Right atrium auricular region (tissue), 2 donors: ENCODE data around the gene HP1BP3. TPM values are rescaled to one million over a fixed set of nuclear protein-coding genes. Genes with fewer than 3 reads are reported as not detected.

ENCODE experiments used
- DNase-seq: peaks from one replicate; pipeline ENCODE4 v3.0.0-alpha.2; 2019; ENCODE audit warnings: low spot score
- H3K27ac ChIP-seq, 2 donors: fragments of 200-600 bp; sonication (generic); 1 replicate in 1 of 2; 2 replicates in 1 of 2; pipeline ENCODE4 v1.5.1; 2016 to 2019
- H3K27me3 ChIP-seq, 2 donors: fragments of 200-600 bp; sonication (generic); one replicate each; pipeline versions ENCODE4 v1.5.1 to v1.6.0; 2017 to 2019
- H3K36me3 ChIP-seq: fragments of 200-600 bp; sonication (generic); one replicate; pipeline ENCODE4 v1.5.1; 2016
- H3K4me1 ChIP-seq, 2 donors: fragments of 200-600 bp; sonication (generic); one replicate each; pipeline versions ENCODE4 v1.5.1 to v1.6.0; 2017 to 2019
- H3K4me3 ChIP-seq, 2 donors: fragments of 200-600 bp; sonication (generic); 1 replicate in 1 of 2; 2 replicates in 1 of 2; pipeline ENCODE4 v1.5.1; 2017 to 2019; ENCODE audit warnings: mild to moderate bottlenecking in 1 of 2, moderate library complexity in 1 of 2
- H3K9me3 ChIP-seq, 2 donors: fragments of 200-600 bp; sonication (generic); one replicate each; pipeline ENCODE4 v1.5.1; 2019
- CTCF ChIP-seq, 2 donors: fragments of 200-600 bp; sonication (generic); IDR thresholded peaks; one replicate each; pipeline ENCODE4 v1.5.1; 2019; ENCODE audit warnings: antibody characterized with exemption in 2 of 2
- total RNA-seq, 2 donors: library from RNA; depleted of rRNA; stranded (reverse); fragments of >200 nt; gene quantifications; one replicate each; pipeline ENCODE4 v1.1.0, GENCODE V29; 2016

HP1BP3 gene
- total RNA-seq, 2 donors from 2014 or later, result 106 to 115 TPM

GRCh38 chr1:20711285-20712214, 75.6 kb downstream of the HP1BP3 start:
- Histone ChIP-seq H3K4me3 (no peak overlapping the region), H3K27me3 (no peaks in the 10 kb centered on the region), H3K36me3 (no peaks in the 10 kb centered on the region), H3K27ac (no peak overlapping the region), H3K9me3 (no peaks in the 10 kb centered on the region), H3K4me1 (no peaks in the 10 kb centered on the region)
- DNase-seq, result no peak
- no peak for TF ChIP-seq CTCF (IDR thresholded peaks at IDR 0.05)

- Histone ChIP-seq H3K4me1 (no peaks in the 10 kb centered on the region), H3K27me3 (no peaks in the 10 kb centered on the region), H3K36me3 (no peaks in the 10 kb centered on the region), H3K4me3 (no peak overlapping the region), H3K27ac (no peak overlapping the region), H3K9me3 (no peaks in the 10 kb centered on the region)
- no peak for TF ChIP-seq CTCF (IDR thresholded peaks at IDR 0.05)
- no peak for DNase-seq
These were observed 76.4 kb downstream of the HP1BP3 start for GRCh38 chr1:20710469-20711284.

GRCh38 chr1:20709868-20710267, 77.2 kb downstream of the HP1BP3 start:
- Histone ChIP-seq H3K36me3 (no peaks in the 10 kb centered on the region), H3K4me3 (no peak overlapping the region), H3K9me3 (no peaks in the 10 kb centered on the region), H3K27me3 (no peaks in the 10 kb centered on the region), H3K4me1 (no peaks in the 10 kb centered on the region), H3K27ac (no peak overlapping the region)
- DNase-seq, result no peak
- no peak for TF ChIP-seq CTCF (IDR thresholded peaks at IDR 0.05)

- no peak for TF ChIP-seq CTCF (IDR thresholded peaks at IDR 0.05)
- H3K4me1 ChIP-seq, result no peaks in the 10 kb centered on the region
- no peak overlapping the region for H3K4me3 ChIP-seq
- DNase-seq, result no peak
- no peaks in the 10 kb centered on the region for H3K27me3 ChIP-seq
- no peak overlapping the region for H3K27ac ChIP-seq
- no peaks in the 10 kb centered on the region for H3K36me3 ChIP-seq
- H3K9me3 ChIP-seq, result no peaks in the 10 kb centered on the region
These were observed 78.2 kb downstream of the HP1BP3 start for GRCh38 chr1:20708891-20709290.

- TF ChIP-seq CTCF (IDR thresholded peaks at IDR 0.05), result no peak
- no peak for DNase-seq
These were observed 79.0 kb downstream of the HP1BP3 start for GRCh38 chr1:20708057-20708456.

More at GRCh38 chr1:20708057-20708456, 79.0 kb downstream of the HP1BP3 start:
- Histone ChIP-seq H3K9me3 (no peaks in the 10 kb centered on the region), H3K27me3 (no peaks in the 10 kb centered on the region), H3K4me3 (no peak overlapping the region), H3K4me1 (no peaks in the 10 kb centered on the region), H3K27ac (no peak overlapping the region), H3K36me3 (no peaks in the 10 kb centered on the region)
